Breast epithelium (tissue), 3 donors: ENCODE measurements around the gene AMN1.

Source experiments
- CTCF ChIP-seq, 3 donors: fragments of 450-650 bp; IDR thresholded peaks; one replicate each; pipeline ENCODE4 v1.5.1; 2016 to 2017; ENCODE audit warnings: antibody characterized with exemption in 3 of 3, mild to moderate bottlenecking in 3 of 3, moderate library complexity in 3 of 3
- POLR2A ChIP-seq: fragments of 450-650 bp; IDR thresholded peaks from one replicate; pipeline ENCODE4 v1.6.1; 2016; ENCODE audit warnings: antibody characterized with exemption, mild to moderate bottlenecking, moderate library complexity

- TF ChIP-seq POLR2A = no peak
- no peak for TF ChIP-seq CTCF (IDR thresholded peaks at IDR 0.05)
These were observed 101.3 kb downstream of the AMN1 start for GRCh38 chr12:31627456-31628054.
